GM18511 (cell line): ENCODE results near the gene IZUMO4.
"Not testable (repeated sequence)": the region's sequence is repeated elsewhere in the genome, so short reads cannot be mapped to it uniquely, and the experiment has no call there.

Source experiments
- ATAC-seq: cut with Tn5 transposase; IDR thresholded peaks from one replicate; pipeline ENCODE4 v1.9.1; 2021; ENCODE audit warnings: mild to moderate bottlenecking, moderate library complexity; ENCODE audit not compliant: unreplicated experiment

IZUMO4 gene

DNA sequence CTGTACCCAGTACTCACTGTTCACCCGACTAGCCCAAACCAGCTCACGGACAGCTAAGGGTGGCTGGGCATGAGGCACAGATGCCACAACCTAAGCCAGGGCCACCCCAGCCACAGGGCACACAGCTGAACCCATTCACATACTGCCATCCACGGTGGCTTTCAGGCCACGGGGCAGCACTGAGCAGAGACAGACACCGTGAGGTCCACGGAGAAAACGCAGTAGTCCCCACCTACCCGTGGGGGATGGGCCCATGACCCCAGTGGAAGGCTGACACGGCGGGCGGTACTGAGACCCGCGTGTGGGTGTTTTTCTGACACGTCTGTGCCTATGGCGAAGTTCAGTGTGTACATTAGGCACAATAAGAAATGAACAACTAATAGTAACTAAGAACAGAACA lies 25.5 kb downstream of the IZUMO4 start:
- no peak for ATAC-seq

- no peak for ATAC-seq
Measured at GRCh38 chr19:2122982-2123381, 26.3 kb downstream of the IZUMO4 start.

DNA sequence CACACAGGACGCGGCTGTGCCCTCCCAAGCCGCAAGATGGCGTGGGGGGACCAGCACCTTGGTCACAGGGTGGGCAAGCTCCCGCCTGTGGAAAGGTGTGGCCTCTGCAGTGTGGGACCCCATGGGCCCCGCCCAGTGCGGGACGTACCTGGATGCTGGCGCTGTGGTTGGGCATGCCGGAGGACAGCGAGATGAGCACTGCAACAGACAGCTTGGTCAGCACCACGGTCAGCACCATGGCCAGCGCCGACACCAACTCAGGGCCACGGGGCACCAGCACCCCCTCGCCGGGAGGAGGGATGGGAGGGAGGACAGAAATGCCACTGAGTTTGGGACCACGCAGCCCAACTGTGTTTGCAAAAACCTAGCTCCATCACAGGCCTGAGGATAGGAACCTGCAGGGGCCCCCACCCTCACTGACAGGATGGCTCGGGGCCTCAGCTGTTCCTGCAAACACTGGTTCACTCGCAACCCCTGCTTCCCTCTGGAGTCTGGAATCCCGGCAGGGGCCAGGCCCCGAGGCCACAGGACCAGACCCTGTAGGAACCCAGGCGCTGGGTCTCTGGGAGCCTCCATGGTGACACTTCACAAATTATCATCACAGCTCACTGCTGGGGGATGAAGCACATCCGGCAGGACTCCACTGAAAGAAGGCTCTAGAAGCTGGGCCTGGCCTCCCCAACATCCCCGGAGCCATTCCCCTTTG lies 27.1 kb downstream of the IZUMO4 start:
- no peak for ATAC-seq

- ATAC-seq, result no peak
Measured at GRCh38 chr19:2126879-2127518, 30.3 kb downstream of the IZUMO4 start.

DNA sequence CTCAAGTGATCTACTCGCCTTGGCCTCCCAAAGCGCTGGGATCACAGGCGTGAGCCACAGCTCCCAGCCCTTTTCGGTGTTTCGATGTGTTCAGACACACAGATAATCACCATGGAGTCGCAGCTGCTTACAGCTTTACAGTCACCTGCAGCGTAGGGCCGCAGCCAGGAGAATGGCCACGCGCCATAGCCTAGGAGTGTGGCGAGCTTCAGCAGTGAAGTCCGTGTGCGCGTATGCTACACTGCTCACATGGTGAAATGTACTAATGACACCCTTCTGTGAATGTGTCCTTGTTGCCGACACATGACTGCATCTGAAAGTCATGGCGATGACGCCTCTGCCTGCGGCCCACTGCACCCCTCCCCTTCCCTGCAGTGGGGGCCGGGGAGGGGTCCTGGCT lies 31.0 kb downstream of the IZUMO4 start:
- ATAC-seq, result no peak

DNA sequence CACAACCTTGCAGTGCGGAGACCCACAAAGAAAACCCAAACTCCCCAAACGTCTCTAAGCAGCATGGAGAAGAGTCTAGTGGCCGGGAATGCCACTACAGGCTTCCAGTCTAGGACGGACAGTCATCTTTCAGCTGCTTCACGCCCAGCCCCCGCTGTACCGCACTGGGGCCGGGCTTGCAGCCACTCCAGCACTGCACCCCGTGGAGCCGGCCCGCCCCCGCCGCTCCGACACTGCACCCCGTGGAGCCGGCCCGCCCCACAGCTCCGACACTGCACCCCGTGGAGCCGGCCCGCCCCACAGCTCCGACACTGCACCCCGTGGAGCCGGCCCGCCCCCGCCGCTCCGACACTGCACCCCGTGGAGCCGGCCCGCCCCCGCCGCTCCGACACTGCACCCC lies 31.5 kb downstream of the IZUMO4 start:
- ATAC-seq, result not testable (repeated sequence)

- no peak for ATAC-seq
Measured at GRCh38 chr19:2129022-2129421, 32.3 kb downstream of the IZUMO4 start.

DNA sequence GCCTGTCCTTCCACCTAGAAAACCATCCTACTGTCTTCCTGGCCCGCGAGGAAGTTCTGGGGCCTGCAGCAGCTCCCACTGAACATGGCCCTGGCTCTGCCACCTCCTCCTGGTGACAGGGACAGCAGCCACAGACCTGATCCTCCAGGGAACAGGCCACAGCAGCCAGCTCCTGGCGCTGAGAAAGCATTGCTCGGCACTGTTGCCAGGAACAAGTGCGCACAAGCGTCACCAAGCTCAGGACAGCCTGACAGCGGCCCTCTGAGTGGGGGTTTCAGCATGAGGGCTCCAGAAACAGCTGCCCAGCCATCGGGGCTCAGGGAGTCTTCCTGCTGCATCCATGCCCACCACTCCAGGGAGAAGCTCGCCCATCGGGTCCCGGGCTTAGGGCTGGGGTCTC lies 32.8 kb downstream of the IZUMO4 start:
- no peak for ATAC-seq

DNA sequence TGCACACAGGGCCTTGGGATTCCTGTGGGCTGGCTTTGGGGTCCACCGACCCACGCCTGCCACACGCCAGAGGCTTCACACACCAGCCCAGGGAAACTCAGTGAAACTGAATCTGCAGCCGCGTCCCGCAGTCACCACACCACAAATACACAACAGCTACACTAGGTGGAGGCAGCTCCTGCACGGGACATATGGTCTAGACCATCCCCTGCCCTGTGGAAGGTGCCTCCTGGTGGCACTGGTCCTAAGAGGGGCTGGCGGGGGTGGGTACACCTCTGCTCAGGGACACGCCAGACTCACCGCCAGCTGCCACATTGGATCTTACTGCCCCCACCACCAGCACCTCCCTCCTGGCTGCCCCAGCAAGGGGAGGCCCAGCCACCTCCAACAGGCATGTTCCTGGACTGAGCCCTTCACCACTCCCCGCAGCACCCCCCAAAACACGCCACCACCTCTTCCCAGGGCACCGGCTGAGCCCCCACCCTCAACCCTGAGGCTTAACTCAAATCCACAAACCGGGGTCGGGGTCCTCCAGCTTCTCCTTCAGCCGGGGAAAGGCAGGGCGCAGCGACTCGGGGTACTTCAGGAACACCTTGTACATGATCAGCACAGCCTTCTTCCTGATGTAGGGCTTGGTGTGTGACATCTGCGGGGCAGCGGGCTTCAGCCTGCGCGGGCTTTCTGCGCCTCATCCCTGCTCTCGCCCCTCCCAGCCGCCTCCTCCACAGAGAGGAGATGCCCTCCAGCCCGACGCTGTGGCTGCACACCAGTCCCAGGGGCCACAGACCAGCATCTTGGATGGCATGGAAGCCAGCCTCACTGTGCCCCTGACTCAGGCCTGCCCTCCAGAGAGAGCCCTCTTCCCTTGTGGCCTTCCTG lies 33.4 kb downstream of the IZUMO4 start:
- no peak for ATAC-seq

- not testable (repeated sequence) for ATAC-seq
Measured at GRCh38 chr19:2131012-2131975, 34.6 kb downstream of the IZUMO4 start.

- no peak for ATAC-seq
Measured at GRCh38 chr19:2132191-2132590, 35.5 kb downstream of the IZUMO4 start.

DNA sequence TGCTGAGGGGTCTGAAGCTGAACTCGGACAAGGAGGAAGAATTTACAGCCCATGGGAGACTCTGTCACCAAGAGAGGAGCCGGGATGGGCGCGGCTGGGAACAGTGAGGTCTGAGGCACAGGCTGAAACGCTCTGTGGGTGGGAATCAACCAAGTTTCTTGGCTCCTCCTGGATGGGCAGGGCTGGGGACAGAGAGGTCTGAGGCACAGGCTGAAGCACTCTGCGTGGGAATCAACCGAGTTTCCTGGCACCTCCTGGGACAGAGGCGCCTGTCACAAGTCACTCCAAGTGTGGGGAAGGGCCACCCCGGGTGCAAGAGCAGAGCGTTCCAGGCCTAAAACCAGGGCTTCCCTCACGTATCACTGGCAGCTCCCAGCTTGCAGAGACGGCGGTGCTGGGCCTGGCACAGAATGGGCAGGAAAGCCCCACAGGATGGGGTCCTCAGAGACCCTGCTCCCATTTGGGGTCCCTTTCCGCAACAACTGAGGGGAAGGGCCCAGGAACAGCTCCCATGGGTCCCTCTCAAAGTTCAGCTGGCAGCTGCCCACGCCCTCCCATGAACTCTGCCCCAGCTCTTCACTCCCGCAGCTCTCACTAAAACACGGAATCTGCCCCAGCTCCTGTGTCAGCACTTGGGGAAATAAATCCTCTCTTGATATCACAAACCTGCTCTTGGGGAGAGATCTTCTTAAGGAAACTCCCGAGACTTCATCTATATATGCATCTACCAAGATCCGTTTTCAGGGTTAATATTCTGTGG lies 36.2 kb downstream of the IZUMO4 start:
- no peak for ATAC-seq

- no peak for ATAC-seq
Measured at GRCh38 chr19:2135474-2136402, 39.0 kb downstream of the IZUMO4 start.

GRCh38 chr19:2136796-2137195 lies 40.1 kb downstream of the IZUMO4 start:
- ATAC-seq, result no peak

DNA sequence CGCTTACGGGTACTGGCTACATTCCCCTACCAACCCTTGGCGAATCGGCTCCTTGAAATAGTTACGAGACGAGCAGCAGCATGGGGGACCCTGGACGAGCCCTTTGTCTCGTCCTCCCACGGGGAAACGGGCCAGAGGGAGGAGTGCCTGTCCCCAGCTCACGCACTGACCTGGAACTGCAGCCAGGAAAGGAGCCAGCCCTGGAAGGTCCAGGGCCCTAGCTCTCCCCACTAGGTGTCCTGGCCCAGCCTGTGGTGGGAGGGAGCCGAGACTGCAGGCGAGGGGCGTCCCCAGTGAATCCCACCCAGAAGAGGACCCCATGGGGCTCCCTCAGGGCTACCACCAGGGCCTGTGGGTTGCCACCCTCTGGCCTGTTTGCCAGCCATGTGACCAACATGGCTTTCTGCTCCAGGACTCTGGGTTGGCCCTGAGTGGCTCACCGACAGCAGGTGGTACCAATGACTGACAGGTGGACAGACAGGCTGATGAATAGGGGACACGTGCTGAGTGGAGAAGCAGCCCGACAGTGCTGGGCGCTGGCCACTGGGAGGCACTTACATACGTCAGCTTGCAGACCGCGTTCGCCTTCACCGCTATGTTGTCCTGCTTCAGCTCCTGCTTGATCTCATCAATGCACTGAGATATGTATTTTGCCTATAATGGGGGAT lies 41.5 kb downstream of the IZUMO4 start:
- ATAC-seq, result no peak

DNA sequence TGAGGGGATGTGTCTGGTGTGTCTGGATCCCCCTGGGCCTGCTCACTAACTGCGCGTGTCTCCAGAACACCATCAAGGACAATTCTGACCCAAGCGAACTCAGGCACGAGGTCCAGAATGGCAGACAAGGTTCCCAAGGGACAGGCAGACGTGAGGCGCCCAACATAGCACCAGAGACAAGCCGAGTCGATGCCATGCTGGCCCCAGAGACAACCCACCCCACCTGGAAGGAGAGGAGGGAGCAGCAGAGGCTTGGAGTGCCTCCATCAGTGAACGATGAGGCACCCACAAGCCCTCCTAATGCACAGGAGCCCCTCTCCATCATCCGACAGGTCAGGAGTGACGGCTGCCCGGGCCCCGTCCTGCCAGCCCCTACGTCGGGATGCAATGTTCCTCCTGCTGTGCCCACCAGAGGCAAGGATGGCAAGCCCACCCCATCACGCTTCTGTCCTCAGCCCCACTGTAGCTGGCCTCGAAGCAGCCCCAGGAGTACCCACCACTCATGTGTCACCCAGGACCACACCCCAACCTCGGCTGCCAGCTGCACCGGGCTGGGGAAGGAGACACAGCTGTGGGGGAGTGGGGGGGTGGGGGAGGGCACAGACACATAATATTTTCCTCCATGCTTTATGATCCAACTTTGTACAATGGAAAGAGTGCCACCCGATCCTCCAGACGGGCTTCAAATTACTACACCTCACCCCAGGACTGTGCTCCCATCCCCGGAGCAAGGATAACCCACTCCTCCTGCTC lies 42.8 kb downstream of the IZUMO4 start:
- ATAC-seq, result no peak

DNA sequence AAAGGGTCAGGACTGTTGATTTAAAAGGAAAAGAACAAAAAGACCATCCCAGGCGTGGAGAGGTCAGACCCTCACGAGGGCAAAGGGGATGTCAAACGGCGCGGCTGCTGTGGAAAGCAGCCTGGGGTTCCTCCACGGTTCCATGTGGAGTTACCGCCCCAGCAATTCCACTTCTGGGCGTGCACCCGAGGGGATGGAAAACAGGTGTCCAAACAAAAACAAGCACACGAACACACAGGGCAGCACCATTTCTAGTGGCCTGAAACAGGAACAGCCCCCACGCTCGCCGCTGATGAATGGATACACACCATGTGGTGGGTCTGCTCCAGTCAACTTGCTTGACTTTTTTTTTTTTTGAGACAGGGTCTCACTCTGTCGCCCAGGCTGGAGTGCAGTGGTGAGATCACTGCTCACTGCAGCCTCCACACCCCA lies 43.4 kb downstream of the IZUMO4 start:
- no peak for ATAC-seq
